ENCODE measurements around the gene MAP7D1. TPM values are rescaled to one million over a fixed set of nuclear protein-coding genes. Genes with fewer than 3 reads are reported as not detected.

MAP7D1 gene
- total RNA-seq, 2 donors from 2014 or later, result 119 to 120 TPM

GRCh38 chr1:36179220-36179600 lies 23.2 kb downstream of the MAP7D1 start:
- peaks cover 62% of the 10 kb centered on the region for H3K36me3 ChIP-seq (ENCODE audit: control insufficient read depth, insufficient read depth, low read length)
- H3K4me3 Mint-ChIP-seq, result peak overlapping the region; percentile 26
- WGBS, 2 experiments (ENCODE audit: insufficient coverage in 1 of 2, insufficient read length in 1 of 2), result 82 to 85% methylated on average over 8 to 19 of the region's 19 CpGs

GRCh38 chr1:36182734-36183133 lies 26.8 kb downstream of the MAP7D1 start:
- Histone ChIP-seq H3K4me3 (ENCODE audit: low read length) (no peak overlapping the region), H3K4me1 (ENCODE audit: control insufficient read depth, insufficient read depth, low read length) (peaks cover 4% of the 10 kb centered on the region), H3K9me3 (ENCODE audit: control insufficient read depth, low read length) (no peaks in the 10 kb centered on the region), H3K27ac (ENCODE audit: low read depth, low read length) (no peak overlapping the region), H3K36me3 (ENCODE audit: control insufficient read depth, insufficient read depth, low read length) (peaks cover 33% of the 10 kb centered on the region), H3K27me3 (ENCODE audit: control insufficient read depth, insufficient read depth, low read length, poor library complexity, severe bottlenecking) (no peaks in the 10 kb centered on the region), H3K9ac (ENCODE audit: extremely low read depth, low read length, poor library complexity, severe bottlenecking) (no peak overlapping the region)
- no peak overlapping the region for H3K4me3 Mint-ChIP-seq
- H3K9me3 Mint-ChIP-seq, result no peaks in the 10 kb centered on the region
- WGBS, 2 experiments (ENCODE audit: insufficient coverage in 1 of 2, insufficient read length in 1 of 2), result 63 to 90% methylated on average over 2 of the region's 2 CpGs
- H3K36me3 Mint-ChIP-seq (ENCODE audit: low read depth), result peaks cover 34% of the 10 kb centered on the region
- peaks cover 9% of the 10 kb centered on the region for H3K4me1 Mint-ChIP-seq
- peak; percentile 72 for DNase-seq
- no peak overlapping the region for H3K27ac Mint-ChIP-seq
- no peaks in the 10 kb centered on the region for H3K27me3 Mint-ChIP-seq (ENCODE audit: insufficient read depth)
- no peak for TF ChIP-seq CTCF (conservative IDR thresholded peaks at IDR 0.05)

More at GRCh38 chr1:36179220-36179600, 23.2 kb downstream of the MAP7D1 start:
- DNase-seq, result no peak
- Histone ChIP-seq H3K9ac (ENCODE audit: extremely low read depth, low read length, poor library complexity, severe bottlenecking) (no peak overlapping the region), H3K9me3 (ENCODE audit: control insufficient read depth, low read length) (no peaks in the 10 kb centered on the region), H3K4me3 (ENCODE audit: low read length) (no peak overlapping the region), H3K27ac (ENCODE audit: low read depth, low read length) (no peak overlapping the region), H3K27me3 (ENCODE audit: control insufficient read depth, insufficient read depth, low read length, poor library complexity, severe bottlenecking) (no peaks in the 10 kb centered on the region), H3K4me1 (ENCODE audit: control insufficient read depth, insufficient read depth, low read length) (peaks cover 6% of the 10 kb centered on the region)
- Mint-ChIP-seq H3K4me1 (peaks cover 15% of the 10 kb centered on the region), H3K9me3 (no peaks in the 10 kb centered on the region), H3K27ac (peak overlapping the region; percentile 70), H3K27me3 (ENCODE audit: insufficient read depth) (no peaks in the 10 kb centered on the region), H3K36me3 (ENCODE audit: low read depth) (peaks cover 57% of the 10 kb centered on the region)
- TF ChIP-seq CTCF (conservative IDR thresholded peaks at IDR 0.05), result no peak

- Histone ChIP-seq H3K4me3 (ENCODE audit: low read length) (no peak overlapping the region), H3K9ac (ENCODE audit: extremely low read depth, low read length, poor library complexity, severe bottlenecking) (no peak overlapping the region), H3K27ac (ENCODE audit: low read depth, low read length) (peak overlapping the region; percentile 16), H3K27me3 (ENCODE audit: control insufficient read depth, insufficient read depth, low read length, poor library complexity, severe bottlenecking) (no peaks in the 10 kb centered on the region), H3K36me3 (ENCODE audit: control insufficient read depth, insufficient read depth, low read length) (peaks cover 29% of the 10 kb centered on the region), H3K9me3 (ENCODE audit: control insufficient read depth, low read length) (no peaks in the 10 kb centered on the region), H3K4me1 (ENCODE audit: control insufficient read depth, insufficient read depth, low read length) (no peaks in the 10 kb centered on the region)
- H3K4me3 Mint-ChIP-seq, result no peak overlapping the region
- peaks cover 13% of the 10 kb centered on the region for H3K4me1 Mint-ChIP-seq
- peaks cover 34% of the 10 kb centered on the region for H3K36me3 Mint-ChIP-seq (ENCODE audit: low read depth)
- TF ChIP-seq CTCF (conservative IDR thresholded peaks at IDR 0.05), result no peak
- no peak overlapping the region for H3K27ac Mint-ChIP-seq
- no peak for DNase-seq
- H3K9me3 Mint-ChIP-seq, result no peaks in the 10 kb centered on the region
- no peaks in the 10 kb centered on the region for H3K27me3 Mint-ChIP-seq (ENCODE audit: insufficient read depth)
- WGBS, 2 experiments (ENCODE audit: insufficient coverage in 1 of 2, insufficient read length in 1 of 2), result 89 to 97% methylated on average over 2 of the region's 2 CpGs
Measured at GRCh38 chr1:36183309-36183856, 27.4 kb downstream of the MAP7D1 start.

Data from endodermal cell (in vitro differentiated cells).